ENCODE measurements around the gene ATP2B2. TPM values are rescaled to one million over a fixed set of nuclear protein-coding genes. Genes with fewer than 3 reads are reported as not detected.

Gene ATP2B2
- total and polyA plus RNA-seq, 2 experiments from 2014 or later, result 0.66 to 1.8 TPM

- Histone ChIP-seq H3K9me3 (ENCODE audit: low read depth) (no peaks in the 10 kb centered on the region), H3K36me3 (replicated peaks; ENCODE audit: insufficient read depth, low read depth) (no peaks in the 10 kb centered on the region), H3K27ac (no peak overlapping the region), H3K4me2 (no peak overlapping the region), H3K9me2 (replicated peaks; ENCODE audit: insufficient read depth) (no peaks in the 10 kb centered on the region), H3K79me2 (no peaks in the 10 kb centered on the region), H4K20me1 (ENCODE audit: insufficient read depth, poor library complexity, severe bottlenecking) (no peaks in the 10 kb centered on the region), H2AFZ (no peak overlapping the region), H3K4me3 (no peak overlapping the region), H3K27me3 (no peaks in the 10 kb centered on the region), H3K4me1 (ENCODE audit: insufficient read depth) (peaks cover 9% of the 10 kb centered on the region)
- WGBS (ENCODE audit: low lambda C conversion rate, missing lambda C conversion rate), result 91% methylated on average over 18 of the region's 18 CpGs
- TF ChIP-seq EZH2phosphoT487 (IDR thresholded peaks at IDR 0.05; ENCODE audit: low read depth, severe bottlenecking, unreplicated experiment) (no peak), CTCF (IDR thresholded peaks at IDR 0.05; ENCODE audit: poor library complexity) (no peak), EZH2 (IDR thresholded peaks at IDR 0.05; ENCODE audit: borderline replicate concordance) (no peak)
- DNase-seq (ENCODE audit: low spot score), result no peak
These were observed 214.8 kb downstream of the ATP2B2 start for GRCh38 chr3:10290481-10291176.

GRCh38 chr3:10289787-10290355 lies 215.5 kb downstream of the ATP2B2 start:
- Histone ChIP-seq H4K20me1 (ENCODE audit: insufficient read depth, poor library complexity, severe bottlenecking) (no peaks in the 10 kb centered on the region), H3K27ac (no peak overlapping the region), H3K4me2 (no peak overlapping the region), H3K4me1 (ENCODE audit: insufficient read depth) (peaks cover 9% of the 10 kb centered on the region), H3K79me2 (no peaks in the 10 kb centered on the region), H3K36me3 (replicated peaks; ENCODE audit: insufficient read depth, low read depth) (no peaks in the 10 kb centered on the region), H3K9me2 (replicated peaks; ENCODE audit: insufficient read depth) (no peaks in the 10 kb centered on the region), H3K4me3 (no peak overlapping the region), H2AFZ (no peak overlapping the region), H3K9me3 (ENCODE audit: low read depth) (no peaks in the 10 kb centered on the region), H3K27me3 (no peaks in the 10 kb centered on the region)
- no peak for DNase-seq (ENCODE audit: low spot score)
- no peak for TF ChIP-seq CTCF (IDR thresholded peaks at IDR 0.05; ENCODE audit: poor library complexity)
- TF ChIP-seq EZH2phosphoT487 (IDR thresholded peaks at IDR 0.05; ENCODE audit: low read depth, severe bottlenecking, unreplicated experiment), result no peak
- TF ChIP-seq EZH2 (IDR thresholded peaks at IDR 0.05; ENCODE audit: borderline replicate concordance), result no peak
- WGBS (ENCODE audit: low lambda C conversion rate, missing lambda C conversion rate), result 94% methylated on average over 9 of the region's 9 CpGs

GRCh38 chr3:10289077-10289476 lies 216.3 kb downstream of the ATP2B2 start:
- H3K36me3 ChIP-seq (replicated peaks; ENCODE audit: insufficient read depth, low read depth), result no peaks in the 10 kb centered on the region
- no peaks in the 10 kb centered on the region for H3K79me2 ChIP-seq
- WGBS (ENCODE audit: low lambda C conversion rate, missing lambda C conversion rate), result 91% methylated on average over 9 of the region's 9 CpGs

More at GRCh38 chr3:10289077-10289476, 216.3 kb downstream of the ATP2B2 start:
- Histone ChIP-seq H3K4me3 (no peak overlapping the region), H2AFZ (no peak overlapping the region), H3K27ac (no peak overlapping the region), H3K27me3 (no peaks in the 10 kb centered on the region), H3K9me2 (replicated peaks; ENCODE audit: insufficient read depth) (no peaks in the 10 kb centered on the region), H3K4me1 (ENCODE audit: insufficient read depth) (peaks cover 9% of the 10 kb centered on the region), H4K20me1 (ENCODE audit: insufficient read depth, poor library complexity, severe bottlenecking) (no peaks in the 10 kb centered on the region), H3K4me2 (no peak overlapping the region), H3K9me3 (ENCODE audit: low read depth) (no peaks in the 10 kb centered on the region)
- DNase-seq (ENCODE audit: low spot score), result no peak
- no peak for TF ChIP-seq EZH2 (IDR thresholded peaks at IDR 0.05; ENCODE audit: borderline replicate concordance)
- TF ChIP-seq EZH2phosphoT487 (IDR thresholded peaks at IDR 0.05; ENCODE audit: low read depth, severe bottlenecking, unreplicated experiment), result no peak
- TF ChIP-seq CTCF (IDR thresholded peaks at IDR 0.05; ENCODE audit: poor library complexity), result no peak
